ENCODE data around the gene EP300.
"Not testable (repeated sequence)": the region's sequence is repeated elsewhere in the genome, so short reads cannot be mapped to it uniquely, and the experiment has no call there.

The EP300 gene

DNA sequence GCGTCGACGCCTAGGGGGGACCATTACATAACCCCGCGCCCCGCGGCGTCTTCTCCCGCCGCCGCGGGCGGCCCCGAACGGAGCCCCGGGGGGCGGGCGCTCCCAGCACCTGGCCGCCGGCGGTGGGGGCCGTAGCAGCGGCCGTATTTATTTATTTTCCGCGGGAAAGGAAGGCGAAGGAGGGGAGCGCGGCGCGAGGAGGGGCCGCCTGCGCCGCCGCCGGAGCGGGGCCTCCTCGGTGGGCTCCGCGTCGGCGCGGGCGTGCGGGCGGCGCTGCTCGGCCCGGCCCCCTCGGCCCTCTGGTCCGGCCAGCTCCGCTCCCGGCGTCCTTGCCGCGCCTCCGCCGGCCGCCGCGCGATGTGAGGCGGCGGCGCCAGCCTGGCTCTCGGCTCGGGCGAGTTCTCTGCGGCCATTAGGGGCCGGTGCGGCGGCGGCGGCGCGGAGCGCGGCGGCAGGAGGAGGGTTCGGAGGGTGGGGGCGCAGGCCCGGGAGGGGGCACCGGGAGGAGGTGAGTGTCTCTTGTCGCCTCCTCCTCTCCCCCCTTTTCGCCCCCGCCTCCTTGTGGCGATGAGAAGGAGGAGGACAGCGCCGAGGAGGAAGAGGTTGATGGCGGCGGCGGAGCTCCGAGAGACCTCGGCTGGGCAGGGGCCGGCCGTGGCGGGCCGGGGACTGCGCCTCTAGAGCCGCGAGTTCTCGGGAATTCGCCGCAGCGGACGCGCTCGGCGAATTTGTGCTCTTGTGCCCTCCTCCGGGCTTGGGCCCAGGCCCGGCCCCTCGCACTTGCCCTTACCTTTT lies at the start of gene EP300:
TSS of gene EP300 (plus strand) at position 570 of the 795 bp plus-strand sequence. CDS start 413 bp downstream, outside the sequence.
- in situ Hi-C loops (cut with MboI; ENCODE audit: low pct_unique_long_range_greater_than_20kb, low sequenced_read_pairs) = no loop called here
- peak; percentile 80 for DNase-seq

DNA sequence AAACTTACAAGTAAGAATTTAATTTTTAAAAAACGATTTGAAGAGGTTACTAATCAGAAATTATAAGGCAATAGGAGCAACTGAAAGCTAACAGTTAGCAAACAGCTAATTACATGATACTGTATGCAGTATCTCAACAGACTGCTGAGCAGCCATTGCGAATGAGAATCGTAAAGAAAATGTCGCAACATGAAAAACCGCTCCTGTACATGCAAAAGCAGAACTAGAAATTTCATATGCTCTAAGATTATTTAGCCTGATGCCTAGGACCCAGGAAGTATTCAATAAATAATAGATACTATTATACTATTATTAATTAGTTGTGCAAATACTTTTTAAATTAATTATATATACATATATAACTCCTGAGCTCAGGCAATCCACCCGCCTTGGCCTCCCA lies 48.7 kb upstream of the EP300 start:
- in situ Hi-C loops (cut with MboI; ENCODE audit: low pct_unique_long_range_greater_than_20kb, low sequenced_read_pairs) = no loop called here
- peak; percentile 23 for DNase-seq

DNA sequence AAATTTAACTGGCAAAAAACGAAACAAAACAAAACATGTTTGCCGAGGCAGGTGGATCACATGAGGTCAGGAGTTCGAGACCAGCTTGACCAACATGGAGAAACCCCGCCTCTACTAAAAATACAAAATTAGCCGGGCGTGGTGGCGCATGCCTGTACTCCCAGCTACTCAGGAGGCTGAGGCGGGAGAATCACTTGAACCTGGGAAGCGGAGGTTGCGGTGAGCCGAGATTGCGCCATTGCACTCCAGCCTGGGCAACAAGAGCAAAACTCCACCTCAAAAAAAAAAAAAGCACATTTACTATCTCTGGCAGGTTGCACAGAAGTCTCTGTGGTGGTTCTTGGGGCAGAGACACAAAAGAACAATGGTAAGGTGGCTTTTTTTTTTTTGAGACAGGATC lies 46.8 kb upstream of the EP300 start:
- in situ Hi-C loops (cut with MboI; ENCODE audit: low pct_unique_long_range_greater_than_20kb, low sequenced_read_pairs); DNase-seq: not testable (repeated sequence)

DNA sequence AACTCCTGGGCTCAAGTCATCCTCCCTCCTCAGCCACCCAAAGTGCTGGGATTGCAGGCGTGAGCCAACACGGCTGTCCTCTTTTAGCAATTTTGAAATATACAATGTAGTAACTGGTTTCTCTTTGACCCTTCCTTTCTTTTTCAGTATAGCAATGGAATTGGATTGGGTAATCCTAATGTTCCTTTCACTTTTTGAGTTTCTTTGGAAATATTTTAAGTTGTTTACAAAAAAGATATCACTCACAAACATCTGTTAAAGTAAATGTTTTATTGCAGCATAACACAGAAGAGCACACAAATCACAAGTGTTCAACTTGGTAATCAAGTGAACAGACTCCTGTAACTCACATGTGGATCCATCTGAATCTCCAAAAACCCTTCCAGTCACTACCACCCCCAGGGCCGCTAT lies 44.6 kb upstream of the EP300 start:
- no peak for DNase-seq
- in situ Hi-C loops (cut with MboI; ENCODE audit: low pct_unique_long_range_greater_than_20kb, low sequenced_read_pairs) = no loop called here

DNA sequence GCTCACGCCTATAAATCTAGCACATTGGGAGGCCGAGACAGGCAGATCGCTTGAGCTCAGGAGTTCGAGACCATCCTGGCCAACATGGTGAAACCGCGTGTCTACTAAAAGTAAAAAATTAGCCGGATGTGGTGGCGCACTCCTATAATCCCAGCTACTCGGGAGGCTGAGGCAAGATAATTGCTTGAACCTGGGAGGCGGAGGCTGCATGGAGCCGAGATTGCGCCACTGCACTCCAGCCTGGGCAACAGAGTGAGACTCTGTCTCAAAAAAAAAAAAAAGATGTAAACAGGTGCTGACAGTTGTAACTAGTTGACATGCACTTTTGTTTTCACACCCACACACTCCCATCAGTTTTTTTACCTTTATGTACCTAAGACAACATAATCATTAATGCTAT lies 44.0 kb upstream of the EP300 start:
- DNase-seq; in situ Hi-C loops (cut with MboI; ENCODE audit: low pct_unique_long_range_greater_than_20kb, low sequenced_read_pairs): not testable (repeated sequence)

DNA sequence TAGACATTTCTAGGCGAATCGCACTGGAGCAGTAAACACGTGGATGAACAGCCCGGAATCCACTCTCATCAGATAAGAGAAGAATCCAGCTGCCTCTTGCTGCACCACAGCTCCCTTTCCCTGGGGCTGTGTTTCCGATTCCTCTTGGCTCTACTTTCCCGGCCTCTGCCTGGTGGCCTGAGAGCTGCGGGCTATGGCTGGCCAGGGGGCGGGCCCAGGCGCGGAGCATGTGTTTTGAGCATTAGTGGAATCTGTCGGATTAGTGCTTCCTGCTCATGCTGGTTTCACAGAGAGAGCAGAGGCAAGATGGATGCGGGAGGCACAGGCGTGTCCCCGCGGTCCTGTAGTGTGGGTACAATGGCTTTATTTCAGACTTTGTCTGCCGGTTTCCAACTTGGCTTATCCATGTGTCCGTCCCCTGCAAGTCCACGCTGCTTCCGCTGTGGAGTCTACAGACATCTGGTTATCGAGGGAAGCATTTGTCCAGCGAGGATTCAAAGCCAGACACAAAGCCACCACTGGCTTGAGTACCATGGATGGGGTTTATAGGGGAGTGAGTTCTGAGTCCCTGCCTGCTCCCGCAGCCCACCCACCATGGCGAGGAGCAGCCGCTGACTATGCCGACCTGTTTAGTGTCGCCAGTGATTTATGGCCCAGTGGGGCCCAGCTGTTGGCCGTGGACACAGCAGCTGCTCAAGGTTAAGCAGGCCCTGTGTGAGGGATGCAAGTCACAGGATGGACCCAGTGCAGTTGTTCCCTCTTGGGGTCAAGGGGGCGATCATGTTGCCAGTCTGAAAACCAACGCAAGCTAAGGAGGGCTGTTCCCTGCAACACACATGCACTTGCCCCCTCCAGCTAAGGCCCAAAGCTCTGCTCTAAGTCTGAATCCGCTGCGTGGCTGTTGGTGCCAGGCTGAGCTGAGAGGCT lies 43.3 kb upstream of the EP300 start:
- DNase-seq = no peak
- in situ Hi-C loops (cut with MboI; ENCODE audit: low pct_unique_long_range_greater_than_20kb, low sequenced_read_pairs) = no loop called here

DNA sequence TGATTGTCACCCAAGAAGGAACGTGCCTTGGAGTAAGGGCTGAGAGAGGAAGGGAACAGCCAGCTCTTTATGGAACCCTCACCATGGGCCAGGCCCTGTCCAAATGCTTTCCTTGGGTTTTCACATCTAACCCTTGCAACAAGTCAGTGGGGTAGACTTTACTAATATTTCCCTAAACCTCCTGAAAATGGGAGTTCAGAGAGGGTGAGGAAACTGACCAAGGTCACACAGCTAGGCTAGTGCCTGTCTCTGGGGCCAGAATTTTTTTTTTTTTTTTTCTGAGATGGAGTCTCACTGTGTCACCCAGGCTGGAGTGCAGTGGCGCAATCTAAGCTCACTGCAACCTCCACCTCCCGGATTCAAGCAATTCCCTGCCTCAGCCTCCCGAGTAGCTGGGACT lies 42.6 kb upstream of the EP300 start:
- DNase-seq; in situ Hi-C loops (cut with MboI; ENCODE audit: low pct_unique_long_range_greater_than_20kb, low sequenced_read_pairs): not testable (repeated sequence)

DNA sequence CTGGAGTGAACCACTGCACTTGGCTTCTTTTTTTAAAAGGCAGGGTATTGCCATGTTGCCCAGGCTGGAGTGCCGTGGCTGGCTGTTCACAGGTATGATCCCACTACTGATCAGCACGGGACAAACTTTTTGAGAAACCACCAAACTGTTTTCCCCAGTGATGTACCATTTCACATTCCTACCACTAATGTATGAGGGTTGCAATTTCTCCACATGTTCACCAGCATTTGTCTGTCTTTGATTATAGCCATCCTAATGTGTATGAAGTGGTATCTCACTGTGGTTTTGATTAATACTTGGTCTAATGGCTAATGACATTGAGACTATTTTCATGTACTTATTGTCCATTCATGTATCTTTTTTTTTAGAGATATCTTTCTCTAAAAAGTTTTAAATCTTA lies 41.5 kb upstream of the EP300 start:
- DNase-seq = no peak
- in situ Hi-C loops (cut with MboI; ENCODE audit: low pct_unique_long_range_greater_than_20kb, low sequenced_read_pairs) = no loop called here

DNA sequence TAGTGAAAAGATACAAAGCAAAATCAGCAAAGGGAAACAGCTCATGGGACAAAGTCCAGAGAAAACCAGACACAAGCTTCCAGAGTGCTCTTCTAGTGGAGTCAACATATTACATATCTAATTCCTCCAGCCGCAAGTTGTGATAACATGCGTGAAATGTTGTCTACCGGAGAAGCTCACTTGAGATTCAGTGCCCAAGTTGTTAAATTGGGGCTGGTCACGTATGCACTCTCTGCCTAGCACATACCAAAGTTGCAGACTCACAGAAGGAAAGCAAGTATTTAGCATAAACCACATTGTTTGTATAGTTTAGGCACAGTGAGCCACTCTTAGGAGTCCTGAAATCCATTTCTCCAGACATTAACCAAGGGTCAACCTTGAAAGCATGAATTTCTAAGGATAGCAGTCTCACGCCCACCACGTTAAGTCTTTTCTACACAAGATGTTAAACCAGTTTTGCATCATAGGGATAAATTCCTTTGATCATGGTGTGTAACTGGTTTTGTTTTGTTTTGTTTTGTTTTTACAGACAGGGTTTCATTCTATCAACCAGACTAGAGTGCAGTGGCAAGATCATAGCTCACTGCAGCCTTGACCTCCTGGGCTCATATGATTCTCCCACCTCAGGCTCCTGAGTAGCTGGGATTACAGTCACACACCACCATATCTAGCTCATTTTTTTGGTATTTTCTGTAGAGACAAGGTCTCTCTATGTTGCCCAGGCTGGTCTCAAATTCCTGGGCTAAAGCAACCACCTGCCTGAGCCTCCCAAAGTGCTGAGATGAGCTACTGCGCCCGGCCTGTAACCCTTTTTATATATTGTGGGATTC lies 39.5 kb upstream of the EP300 start:
- in situ Hi-C loops (cut with MboI; ENCODE audit: low pct_unique_long_range_greater_than_20kb, low sequenced_read_pairs) = no loop called here
- DNase-seq = no peak

DNA sequence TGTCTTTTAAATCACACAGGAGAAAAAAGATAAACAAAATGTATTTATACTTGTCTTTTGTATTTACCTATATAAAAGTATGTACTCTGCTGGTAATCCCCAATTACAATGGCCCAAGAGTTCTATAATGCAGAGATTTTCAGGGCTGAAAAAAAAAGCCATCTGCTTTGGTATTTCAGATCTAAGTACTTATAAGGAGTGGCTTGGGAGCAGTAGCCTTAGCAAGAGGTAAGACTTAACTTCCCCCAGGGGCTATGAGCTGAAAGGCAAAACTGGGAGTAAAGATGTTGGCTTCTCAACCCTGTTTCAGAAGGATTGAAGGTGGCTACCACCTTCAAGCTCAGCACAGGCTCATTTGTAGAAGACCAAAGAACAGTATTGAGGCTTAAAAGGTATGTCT lies 35.3 kb upstream of the EP300 start:
- DNase-seq = no peak
- in situ Hi-C loops (cut with MboI; ENCODE audit: low pct_unique_long_range_greater_than_20kb, low sequenced_read_pairs) = no loop called here

DNA sequence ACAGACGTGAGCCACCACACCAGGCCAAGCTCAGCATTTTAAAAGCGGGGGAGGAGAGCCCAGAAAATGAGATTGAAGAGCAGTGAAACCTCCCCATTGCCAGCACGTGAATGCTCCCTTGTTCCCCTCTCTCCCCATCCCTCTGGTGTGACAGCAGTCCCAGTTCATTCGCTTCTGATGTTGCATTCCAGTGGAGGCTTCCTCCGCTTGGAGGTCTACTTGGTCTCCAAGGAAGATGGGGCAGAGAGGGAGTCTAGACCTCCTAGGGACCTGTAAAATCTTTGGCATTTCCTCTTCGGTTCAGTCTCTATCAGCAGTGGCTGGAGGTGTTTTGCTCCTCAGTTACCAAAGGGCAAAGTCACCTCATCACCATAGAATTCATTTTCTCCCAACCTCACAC lies 30.2 kb upstream of the EP300 start:
- in situ Hi-C loops (cut with MboI; ENCODE audit: low pct_unique_long_range_greater_than_20kb, low sequenced_read_pairs) = no loop called here
- DNase-seq = no peak

DNA sequence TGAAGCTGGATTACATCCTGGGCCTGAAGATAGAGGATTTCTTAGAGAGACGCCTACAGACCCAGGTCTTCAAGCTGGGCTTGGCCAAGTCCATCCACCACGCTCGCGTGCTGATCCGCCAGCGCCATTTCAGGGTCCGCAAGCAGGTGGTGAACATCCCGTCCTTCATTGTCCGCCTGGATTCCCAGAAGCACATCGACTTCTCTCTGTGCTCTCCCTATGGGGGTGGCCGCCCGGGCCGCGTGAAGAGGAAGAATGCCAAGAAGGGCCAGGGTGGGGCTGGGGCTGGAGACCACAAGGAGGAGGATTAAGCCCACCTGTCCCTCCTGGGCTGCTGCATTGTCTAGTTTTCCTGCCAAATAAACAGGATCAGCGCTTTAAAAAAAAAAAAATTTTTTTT lies 28.1 kb upstream of the EP300 start:
- in situ Hi-C loops (cut with MboI; ENCODE audit: low pct_unique_long_range_greater_than_20kb, low sequenced_read_pairs) = not testable (repeated sequence)

DNA sequence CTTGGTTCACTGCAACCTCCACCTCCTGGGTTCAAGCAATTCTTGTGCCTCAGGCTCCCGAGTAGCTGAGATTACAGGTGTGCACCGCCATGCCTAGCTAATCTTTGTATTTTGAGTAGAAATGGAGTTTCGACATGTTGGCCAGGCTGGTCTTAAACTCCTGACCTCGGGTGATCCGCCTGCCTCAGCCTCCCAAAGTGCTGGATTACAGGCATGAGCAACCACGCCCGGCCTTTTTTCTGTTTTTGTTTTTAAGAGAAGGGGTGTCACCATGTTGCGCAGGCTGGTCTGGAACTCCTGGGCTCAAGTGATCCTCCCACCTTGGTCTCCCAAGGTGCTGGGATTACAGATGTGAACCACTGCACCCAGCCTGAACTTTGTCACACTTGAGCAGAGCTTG lies 26.1 kb upstream of the EP300 start:
- DNase-seq; in situ Hi-C loops (cut with MboI; ENCODE audit: low pct_unique_long_range_greater_than_20kb, low sequenced_read_pairs): not testable (repeated sequence)

More for the DNA sequence above, 28.1 kb upstream of the EP300 start:
- DNase-seq = not testable (repeated sequence)

DNA sequence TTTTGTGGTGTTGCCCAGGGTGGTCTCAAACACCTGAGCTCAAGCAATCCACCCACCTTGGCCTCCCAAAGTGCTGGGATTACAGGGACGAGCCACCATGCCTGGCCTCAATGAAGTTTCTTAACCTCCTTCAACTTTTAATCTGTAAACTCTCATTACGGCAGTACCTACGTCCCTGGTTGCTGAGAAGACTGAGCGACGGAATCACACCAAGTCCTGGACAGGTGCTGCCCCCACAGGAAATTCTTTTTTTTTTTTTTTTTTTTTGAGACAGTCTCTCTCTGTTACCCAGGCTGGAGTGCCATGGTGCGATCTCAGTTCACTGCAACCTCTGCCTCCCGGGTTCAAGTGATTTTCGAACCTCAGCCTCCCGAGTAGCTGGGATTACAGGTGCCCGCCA lies 24.4 kb upstream of the EP300 start:
- in situ Hi-C loops (cut with MboI; ENCODE audit: low pct_unique_long_range_greater_than_20kb, low sequenced_read_pairs); DNase-seq: not testable (repeated sequence)

DNA sequence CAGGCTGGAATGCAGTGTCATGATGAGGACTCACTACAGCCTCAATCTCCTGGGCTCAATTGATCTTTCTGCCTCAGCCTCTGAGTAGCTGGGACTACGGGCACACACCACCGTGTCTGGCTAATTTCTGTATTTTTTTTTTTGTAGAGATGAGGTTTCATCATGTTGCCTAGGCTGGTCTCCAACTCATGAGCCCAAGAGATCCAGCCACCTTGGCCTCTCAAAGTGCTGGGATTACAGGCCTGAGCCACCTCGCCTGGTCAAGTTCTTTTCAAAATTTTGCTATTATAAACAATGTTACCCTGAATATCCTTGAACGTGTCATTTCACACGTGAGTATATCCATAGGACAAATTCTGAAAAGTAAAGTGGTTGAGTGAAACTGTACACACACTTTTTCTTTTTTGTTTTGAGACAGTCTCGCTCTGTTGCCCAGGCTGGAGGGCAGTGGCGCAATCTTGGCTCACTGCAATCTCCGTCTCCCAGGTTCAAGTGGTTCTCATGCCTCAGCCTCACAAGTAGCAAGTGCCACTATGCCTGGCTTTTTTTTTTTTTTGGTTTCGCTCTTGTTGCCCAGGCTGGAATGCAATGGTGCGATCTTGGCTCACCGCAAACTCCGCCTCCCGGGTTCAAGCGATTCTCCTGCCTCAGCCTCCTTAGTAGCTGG lies 21.6 kb upstream of the EP300 start:
- DNase-seq = peak; percentile 27
- in situ Hi-C loops (cut with MboI; ENCODE audit: low pct_unique_long_range_greater_than_20kb, low sequenced_read_pairs) = no loop called here

DNA sequence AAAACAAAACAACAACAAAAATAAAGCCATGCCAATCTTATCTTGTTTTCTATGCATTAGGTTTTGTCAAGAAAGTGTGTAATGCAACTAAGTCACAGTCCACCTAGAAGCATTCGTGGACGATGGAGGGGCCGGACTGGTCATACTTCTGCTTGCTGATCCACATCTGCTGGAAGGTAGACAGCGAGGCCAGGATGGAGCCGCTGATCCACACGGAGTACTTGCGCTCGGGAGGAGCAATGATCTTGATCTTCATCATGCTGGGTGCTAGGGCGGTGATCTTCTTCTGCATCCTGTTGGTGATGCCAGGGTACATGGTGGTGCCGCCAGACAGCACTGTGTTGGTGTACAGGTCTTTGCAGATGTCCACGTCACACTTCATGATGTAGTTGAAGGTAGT lies 18.3 kb upstream of the EP300 start:
- no peak for DNase-seq
- in situ Hi-C loops (cut with MboI; ENCODE audit: low pct_unique_long_range_greater_than_20kb, low sequenced_read_pairs) = no loop called here

DNA sequence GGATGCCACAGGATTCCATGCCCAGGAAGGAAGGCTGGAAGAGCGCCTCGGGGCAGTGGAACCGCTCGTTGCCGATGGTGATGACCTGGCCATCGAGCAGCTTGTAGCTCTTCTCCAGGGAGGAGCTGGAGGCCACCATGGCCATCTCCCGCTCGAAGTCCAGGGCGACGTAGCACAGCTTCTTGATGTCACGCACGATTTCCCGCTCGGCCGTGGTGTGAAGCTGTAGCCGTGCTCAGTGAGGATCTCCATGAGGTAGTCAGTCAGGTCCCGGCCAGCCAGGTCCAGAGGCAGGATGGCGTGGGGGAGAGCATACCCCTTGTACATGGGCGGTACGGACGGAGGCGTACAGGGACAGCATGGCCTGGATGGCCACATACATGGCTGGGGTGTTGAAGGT lies 17.9 kb upstream of the EP300 start:
- in situ Hi-C loops (cut with MboI; ENCODE audit: low pct_unique_long_range_greater_than_20kb, low sequenced_read_pairs) = no loop called here
- no peak for DNase-seq

DNA sequence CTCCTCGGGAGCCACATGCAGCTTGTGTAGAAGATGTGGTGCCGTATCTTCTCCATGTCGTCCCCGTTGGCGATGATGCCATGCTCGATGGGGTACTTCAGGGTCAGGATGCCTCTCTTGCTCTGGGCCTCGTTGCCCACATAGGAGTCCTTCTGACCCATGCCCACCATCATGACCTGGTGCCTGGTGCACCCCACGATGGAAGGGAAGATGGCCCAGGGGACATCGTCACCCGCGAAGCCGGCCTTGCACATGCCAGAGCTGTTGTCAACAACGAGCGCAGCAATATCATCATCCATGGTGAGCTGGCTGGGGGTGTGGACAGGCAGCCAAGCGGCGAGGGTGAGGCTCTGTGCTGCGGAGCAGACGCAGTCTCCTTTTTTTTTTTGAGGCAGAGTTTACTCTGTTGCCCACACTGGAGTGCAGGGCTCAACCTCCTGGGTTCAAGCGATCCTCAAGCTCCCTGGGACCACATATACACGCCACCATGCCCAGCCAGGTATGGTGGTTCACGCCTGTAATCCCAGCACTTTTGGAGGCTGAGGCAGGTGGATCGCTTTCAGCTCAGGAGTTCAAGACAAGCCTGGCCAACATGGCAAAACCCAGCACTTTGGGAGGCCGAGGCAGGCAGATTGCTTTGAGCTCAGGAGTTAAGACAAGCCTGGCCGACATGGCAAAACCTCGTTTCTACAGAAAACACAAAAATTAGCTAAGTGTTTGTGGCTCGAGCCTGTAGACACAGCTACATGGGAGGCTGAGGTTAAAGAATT lies 17.3 kb upstream of the EP300 start:
- no peak for DNase-seq
- in situ Hi-C loops (cut with MboI; ENCODE audit: low pct_unique_long_range_greater_than_20kb, low sequenced_read_pairs) = no loop called here
